Coronary artery (tissue), 2 donors: ENCODE results near the gene LRP8.

ENCODE experiments used
- DNase-seq: peaks from one replicate; pipeline ENCODE4 v3.0.0-alpha.2; 2017; ENCODE audit warnings: low spot score
- H3K27ac ChIP-seq, 2 donors: fragments of 200-600 bp; sonication (generic); one replicate each; pipeline ENCODE4 v1.5.1; 2016 to 2019
- H3K4me3 ChIP-seq: fragments of 200-600 bp; sonication (generic); 2 replicates; pipeline ENCODE4 v1.5.1; 2016; ENCODE audit warnings: mild to moderate bottlenecking, moderate library complexity
- TF ChIP-seq, protein P1 (sequence below): fragments of 200-600 bp; sonication (generic); IDR thresholded peaks from one replicate; pipeline ENCODE4 v1.5.1; 2019; ENCODE audit warnings: antibody characterized with exemption

LRP8 gene

DNA sequence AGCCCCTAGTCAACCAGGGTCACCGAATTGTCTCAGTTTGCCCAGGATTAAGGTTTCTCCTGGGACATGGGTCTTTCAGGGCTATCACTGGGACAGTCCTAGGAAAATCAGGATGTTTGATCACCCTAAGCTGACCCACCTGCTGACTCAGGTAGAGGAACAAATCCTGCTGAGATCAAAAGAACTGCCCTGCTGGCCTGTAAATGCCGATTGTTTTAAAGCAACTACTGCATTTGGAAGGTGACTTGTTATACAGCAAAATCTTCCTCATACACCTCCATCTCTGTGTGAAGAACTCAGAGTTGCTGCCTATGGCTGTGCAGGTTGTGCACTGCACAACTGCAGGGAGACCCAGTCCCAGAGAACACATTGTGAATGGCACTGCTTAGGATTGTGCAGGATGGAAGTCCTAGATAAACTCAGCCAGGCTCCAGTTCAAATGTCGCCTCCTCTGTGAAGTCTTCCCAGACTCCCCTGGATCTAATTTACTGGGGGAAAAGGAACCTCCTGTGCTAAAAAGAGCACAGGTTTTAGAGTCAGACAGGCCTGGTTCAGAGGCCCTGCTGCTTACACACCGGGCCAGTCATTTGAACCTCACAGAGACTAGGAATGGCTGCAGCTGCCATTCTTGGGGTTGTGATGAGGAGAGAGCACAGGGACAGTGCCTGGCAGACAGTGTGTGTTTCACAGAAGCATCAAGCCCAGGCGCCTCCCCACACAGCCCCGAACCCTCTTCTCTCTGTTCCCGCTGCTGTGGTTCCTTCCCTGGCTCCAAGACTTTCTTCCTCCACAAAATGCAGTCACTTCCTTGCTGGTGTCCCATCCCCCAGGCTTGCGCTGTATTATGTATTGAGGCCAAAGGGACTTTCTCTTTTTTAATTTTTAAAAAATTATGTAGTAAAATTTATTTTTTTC lies 23.2 kb upstream of the LRP8 start:
- no peak for DNase-seq
- H3K27ac ChIP-seq = no peak overlapping the region
- TF ChIP-seq, protein P1, sequence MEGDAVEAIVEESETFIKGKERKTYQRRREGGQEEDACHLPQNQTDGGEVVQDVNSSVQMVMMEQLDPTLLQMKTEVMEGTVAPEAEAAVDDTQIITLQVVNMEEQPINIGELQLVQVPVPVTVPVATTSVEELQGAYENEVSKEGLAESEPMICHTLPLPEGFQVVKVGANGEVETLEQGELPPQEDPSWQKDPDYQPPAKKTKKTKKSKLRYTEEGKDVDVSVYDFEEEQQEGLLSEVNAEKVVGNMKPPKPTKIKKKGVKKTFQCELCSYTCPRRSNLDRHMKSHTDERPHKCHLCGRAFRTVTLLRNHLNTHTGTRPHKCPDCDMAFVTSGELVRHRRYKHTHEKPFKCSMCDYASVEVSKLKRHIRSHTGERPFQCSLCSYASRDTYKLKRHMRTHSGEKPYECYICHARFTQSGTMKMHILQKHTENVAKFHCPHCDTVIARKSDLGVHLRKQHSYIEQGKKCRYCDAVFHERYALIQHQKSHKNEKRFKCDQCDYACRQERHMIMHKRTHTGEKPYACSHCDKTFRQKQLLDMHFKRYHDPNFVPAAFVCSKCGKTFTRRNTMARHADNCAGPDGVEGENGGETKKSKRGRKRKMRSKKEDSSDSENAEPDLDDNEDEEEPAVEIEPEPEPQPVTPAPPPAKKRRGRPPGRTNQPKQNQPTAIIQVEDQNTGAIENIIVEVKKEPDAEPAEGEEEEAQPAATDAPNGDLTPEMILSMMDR = no peak

DNA sequence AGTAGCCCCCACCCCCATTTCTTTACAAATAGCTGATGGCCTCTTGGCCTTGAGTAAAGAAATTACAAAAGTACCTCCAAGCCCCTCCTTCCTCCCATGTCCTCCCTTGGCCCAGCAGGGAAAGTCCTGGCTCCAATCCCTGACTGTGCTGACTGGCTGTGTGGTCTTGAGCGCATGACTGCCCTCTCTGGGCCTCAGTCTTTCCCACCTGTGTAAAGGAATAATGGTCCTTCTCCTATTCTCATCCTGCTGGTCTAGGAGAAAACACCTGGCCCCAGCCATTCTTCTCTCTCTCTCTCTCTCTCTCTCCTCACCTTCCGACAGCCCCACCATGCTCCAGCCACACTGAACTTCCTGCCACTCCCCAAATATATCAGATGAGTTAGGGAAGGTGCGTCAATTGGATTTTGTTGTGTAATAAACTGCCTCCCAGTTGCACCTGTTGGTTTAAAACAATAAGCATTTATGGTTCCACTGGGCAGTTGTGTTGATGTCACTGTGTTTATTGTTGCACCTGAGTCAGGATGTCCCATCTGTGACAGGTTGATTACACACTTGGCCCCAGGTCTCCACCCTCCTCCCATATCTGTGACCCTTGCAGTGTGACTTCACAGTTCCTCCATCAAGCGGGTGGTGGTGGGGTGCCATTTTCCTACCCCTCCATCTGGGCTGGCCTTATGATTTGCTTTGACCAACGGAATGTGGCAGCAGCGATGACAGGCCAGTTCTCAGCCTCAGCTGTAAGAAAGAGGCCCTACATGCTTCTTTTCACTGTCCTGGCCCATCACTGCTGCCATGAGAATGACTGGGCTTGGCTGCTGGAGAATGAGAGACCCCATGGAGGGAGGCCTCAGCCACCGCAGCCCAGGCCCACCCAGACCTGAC lies 22.3 kb upstream of the LRP8 start:
- TF ChIP-seq, protein P1 = no peak
- DNase-seq = peak; percentile 53

More for the DNA sequence above, 23.2 kb upstream of the LRP8 start:
- no peak overlapping the region for H3K4me3 ChIP-seq

DNA sequence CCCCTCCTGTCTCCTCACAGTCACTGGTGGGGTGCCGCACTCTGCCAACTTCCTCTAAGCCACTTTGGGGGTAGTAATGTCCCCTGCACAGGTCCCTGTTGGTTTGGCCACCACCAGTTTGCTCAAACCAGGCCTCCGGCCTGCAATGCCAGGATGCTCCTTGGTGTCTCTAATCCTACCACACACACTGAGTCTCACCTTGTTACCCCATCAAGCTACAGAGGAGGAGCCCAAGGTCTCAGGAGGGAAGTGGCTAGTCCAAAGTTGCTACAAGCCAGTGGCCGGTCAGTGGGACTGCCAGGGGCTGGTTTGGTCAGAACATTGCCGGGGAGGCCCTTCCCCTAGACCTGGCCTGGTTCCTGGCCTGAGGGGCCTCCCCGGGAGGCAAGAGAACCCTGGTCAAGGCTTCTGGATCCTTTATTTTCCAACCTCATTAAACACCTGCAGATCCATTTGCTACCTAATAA lies 21.5 kb upstream of the LRP8 start:
- H3K4me3 ChIP-seq = no peak overlapping the region
- H3K27ac ChIP-seq = no peak overlapping the region
- TF ChIP-seq, protein P1 = no peak
- DNase-seq = peak; percentile 43

More for the DNA sequence above, 22.3 kb upstream of the LRP8 start:
- H3K4me3 ChIP-seq = no peak overlapping the region
- H3K27ac ChIP-seq = no peak overlapping the region

DNA sequence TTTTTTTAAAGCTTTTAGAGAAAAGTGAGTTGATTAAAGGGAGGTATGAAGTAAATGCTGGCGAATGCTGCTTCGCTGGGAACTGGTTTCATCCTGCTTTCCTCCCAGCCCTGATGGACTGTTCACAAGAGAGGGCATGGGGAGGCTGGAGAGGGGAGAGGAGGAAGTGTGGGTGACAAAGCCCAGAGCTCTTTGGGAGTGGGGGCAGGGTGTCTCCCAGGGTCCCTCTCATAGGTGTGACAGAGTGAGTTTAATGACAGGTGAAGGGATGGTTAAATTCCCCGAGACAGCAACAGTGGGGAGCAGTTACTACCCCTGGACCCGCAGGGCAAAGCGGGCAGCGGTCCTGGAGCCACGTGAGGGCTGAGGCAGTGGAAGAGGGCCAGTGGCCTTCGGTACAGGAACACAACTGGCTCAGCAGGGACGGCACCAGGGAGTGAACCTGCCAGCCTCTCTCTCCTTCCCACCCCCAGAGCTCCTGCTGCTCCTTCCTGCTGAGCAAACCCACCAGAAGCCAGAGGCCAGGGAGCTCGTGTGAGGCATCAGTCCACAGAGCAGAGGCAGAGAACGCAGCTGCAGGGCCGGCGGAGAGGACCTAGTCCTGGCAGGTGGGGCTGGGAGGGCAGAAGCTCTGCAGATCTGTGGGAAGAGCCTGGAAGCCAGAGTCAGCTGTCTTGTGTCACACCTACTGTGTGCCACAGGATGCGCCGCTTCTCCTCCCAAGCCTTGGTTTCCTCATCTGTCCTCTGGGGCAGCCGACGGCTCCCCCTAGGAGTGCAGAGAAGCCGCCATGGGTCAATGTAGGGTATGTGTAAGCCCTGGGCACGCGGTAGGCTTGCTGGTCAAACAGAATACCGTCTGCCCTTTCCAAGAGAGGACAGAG lies 20.9 kb upstream of the LRP8 start:
- peak; percentile 58 for DNase-seq
- TF ChIP-seq, protein P1 = no peak
- H3K27ac ChIP-seq = no peak overlapping the region
- no peak overlapping the region for H3K4me3 ChIP-seq

GRCh38 chr1:53346814-53347176 lies 18.9 kb upstream of the LRP8 start:
- TF ChIP-seq, protein P1 = no peak
- no peak overlapping the region for H3K27ac ChIP-seq
- no peak overlapping the region for H3K4me3 ChIP-seq
- DNase-seq = peak; percentile 60

- peak; percentile 33 for DNase-seq
- Histone ChIP-seq H3K4me3 (no peak overlapping the region), H3K27ac (no peak overlapping the region)
- TF ChIP-seq, protein P1 = no peak
Measured at GRCh38 chr1:53345996-53346813, 18.3 kb upstream of the LRP8 start.
